ENCODE results near the gene TGM2.

Gene TGM2

DNA sequence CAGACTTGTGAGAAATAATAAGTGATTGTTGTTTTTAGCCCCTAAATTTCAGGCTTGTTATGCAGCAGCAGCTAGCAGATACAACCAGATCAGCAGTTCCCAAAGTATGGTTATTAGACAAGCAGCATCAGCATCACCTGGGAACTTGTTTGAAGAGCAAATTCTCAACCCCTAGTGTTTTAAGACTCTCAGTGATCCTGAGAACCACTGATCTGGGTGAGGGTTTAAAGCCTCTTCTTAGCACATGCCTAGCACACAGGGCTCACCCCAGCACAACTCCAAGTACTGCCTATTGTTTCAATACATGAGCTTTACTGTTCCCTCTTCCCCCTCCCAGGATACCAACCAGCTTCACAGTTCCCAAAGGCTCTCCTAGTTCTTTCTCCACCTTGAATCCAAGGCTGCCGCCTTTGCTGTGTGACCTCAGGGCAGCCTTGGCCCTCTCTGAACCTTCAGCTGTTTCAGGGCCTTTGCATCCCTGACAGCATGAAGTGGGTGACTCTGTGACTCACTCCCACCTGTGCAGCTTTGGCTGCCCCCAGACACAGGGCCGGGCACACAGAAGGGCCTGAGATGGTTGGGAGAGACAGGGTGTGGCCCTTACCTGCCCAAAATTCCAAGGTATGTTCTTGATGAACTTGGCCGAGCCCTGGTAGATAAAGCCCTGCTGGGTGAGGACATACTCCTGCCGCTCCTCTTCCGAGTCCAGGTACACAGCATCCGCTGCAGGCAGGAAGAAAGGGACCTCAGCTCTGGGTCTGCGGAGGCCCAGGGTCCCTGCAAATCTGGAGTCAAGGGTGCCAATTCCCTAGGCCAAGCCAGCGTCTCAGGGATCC lies 14.5 kb downstream of the TGM2 start:
- TF ChIP-seq, protein P1, sequence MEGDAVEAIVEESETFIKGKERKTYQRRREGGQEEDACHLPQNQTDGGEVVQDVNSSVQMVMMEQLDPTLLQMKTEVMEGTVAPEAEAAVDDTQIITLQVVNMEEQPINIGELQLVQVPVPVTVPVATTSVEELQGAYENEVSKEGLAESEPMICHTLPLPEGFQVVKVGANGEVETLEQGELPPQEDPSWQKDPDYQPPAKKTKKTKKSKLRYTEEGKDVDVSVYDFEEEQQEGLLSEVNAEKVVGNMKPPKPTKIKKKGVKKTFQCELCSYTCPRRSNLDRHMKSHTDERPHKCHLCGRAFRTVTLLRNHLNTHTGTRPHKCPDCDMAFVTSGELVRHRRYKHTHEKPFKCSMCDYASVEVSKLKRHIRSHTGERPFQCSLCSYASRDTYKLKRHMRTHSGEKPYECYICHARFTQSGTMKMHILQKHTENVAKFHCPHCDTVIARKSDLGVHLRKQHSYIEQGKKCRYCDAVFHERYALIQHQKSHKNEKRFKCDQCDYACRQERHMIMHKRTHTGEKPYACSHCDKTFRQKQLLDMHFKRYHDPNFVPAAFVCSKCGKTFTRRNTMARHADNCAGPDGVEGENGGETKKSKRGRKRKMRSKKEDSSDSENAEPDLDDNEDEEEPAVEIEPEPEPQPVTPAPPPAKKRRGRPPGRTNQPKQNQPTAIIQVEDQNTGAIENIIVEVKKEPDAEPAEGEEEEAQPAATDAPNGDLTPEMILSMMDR (conservative IDR thresholded peaks at IDR 0.05; ENCODE audit: low read depth, low read length), result no peak
- no peak overlapping the region for H3K27ac ChIP-seq
- no peaks in the 10 kb centered on the region for H3K27me3 ChIP-seq (ENCODE audit: insufficient read depth, low read depth)

DNA sequence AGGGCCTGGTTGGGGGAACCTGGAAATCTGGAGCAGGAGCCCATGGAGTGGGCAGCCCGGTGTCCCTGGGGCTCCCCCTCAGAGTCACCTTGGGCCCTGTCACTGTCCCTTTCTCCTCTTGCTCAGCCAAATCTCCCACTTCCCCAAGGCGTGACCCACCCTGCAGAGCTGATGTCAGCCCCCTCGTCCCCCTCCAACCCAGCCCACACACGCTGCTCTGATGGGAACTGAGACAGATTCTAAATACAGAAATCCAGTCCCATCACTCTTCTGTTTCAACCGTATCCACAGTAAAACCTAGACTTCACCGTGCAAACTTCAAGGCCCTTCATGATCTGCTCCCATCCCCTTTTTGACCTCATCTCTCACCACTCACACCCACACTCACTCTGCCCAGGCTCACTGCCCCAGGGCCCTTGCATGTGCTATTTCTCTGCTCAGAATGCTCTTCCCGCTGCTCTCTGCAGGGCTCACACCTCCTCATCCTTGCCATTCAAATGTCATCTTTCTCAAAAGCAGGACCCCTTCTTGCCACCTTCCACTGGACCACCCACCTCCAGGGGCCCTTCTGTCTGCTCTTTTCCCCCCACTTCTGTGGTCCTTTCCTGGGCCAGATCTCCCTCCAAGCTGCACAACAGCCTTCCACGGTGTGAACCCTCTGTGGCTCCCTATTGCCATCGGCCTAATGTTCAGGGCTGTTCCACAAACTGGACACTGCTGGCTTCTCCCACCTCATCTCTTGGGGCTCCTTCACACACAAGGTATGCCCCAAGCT lies 16.6 kb downstream of the TGM2 start:
- TF ChIP-seq, protein P1 (conservative IDR thresholded peaks at IDR 0.05; ENCODE audit: low read depth, low read length), result no peak

More for the DNA sequence above, 14.5 kb downstream of the TGM2 start:
- H3K4me1 ChIP-seq (ENCODE audit: low read depth, poor library complexity, severe bottlenecking), result no peaks in the 10 kb centered on the region
- no peak overlapping the region for H3K4me2 ChIP-seq
- no peak overlapping the region for H3K9ac ChIP-seq
- H4K20me1 ChIP-seq (ENCODE audit: insufficient read depth), result no peaks in the 10 kb centered on the region
- H3K4me3 ChIP-seq (IDR thresholded peaks at IDR 0.05; ENCODE audit: insufficient read depth, low read depth, low read length), result no peak overlapping the region
- no peaks in the 10 kb centered on the region for H3K79me2 ChIP-seq (ENCODE audit: insufficient read depth, low read depth)
- no peaks in the 10 kb centered on the region for H3K36me3 ChIP-seq (ENCODE audit: insufficient read depth)
- no peak overlapping the region for H2AFZ ChIP-seq (ENCODE audit: low read depth)

DNA sequence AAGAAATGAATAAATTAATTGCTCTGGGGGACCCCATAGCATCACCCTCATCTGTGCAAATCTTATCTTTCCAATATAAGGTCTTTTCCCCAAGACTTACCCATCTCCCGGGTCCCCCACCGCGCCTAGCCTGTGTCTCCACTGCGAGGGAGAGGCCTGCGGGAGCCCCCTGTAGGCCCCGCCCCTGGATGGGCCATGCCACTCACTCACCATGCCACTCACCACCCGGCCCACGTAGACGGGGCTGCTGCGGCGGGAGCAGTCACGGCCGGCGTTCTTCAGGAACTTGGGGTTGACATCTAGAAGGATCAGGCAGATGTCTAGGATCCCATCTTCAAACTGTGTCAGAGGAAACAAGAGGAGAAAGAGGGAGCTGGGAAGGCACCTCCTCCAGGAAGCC lies 17.3 kb downstream of the TGM2 start:
- no peaks in the 10 kb centered on the region for H3K27me3 ChIP-seq (ENCODE audit: insufficient read depth, low read depth)
- TF ChIP-seq, protein P1 (conservative IDR thresholded peaks at IDR 0.05; ENCODE audit: low read depth, low read length), result no peak
- H4K20me1 ChIP-seq (ENCODE audit: insufficient read depth), result no peaks in the 10 kb centered on the region
- H3K9ac ChIP-seq, result no peak overlapping the region
- H3K36me3 ChIP-seq (ENCODE audit: insufficient read depth), result no peaks in the 10 kb centered on the region
- H3K27ac ChIP-seq, result no peak overlapping the region
- no peak overlapping the region for H3K4me2 ChIP-seq
- no peak overlapping the region for H3K4me3 ChIP-seq (IDR thresholded peaks at IDR 0.05; ENCODE audit: insufficient read depth, low read depth, low read length)
- H2AFZ ChIP-seq (ENCODE audit: low read depth), result no peak overlapping the region
- peaks cover 11% of the 10 kb centered on the region for H3K4me1 ChIP-seq (ENCODE audit: low read depth, poor library complexity, severe bottlenecking)
- H3K79me2 ChIP-seq (ENCODE audit: insufficient read depth, low read depth), result no peaks in the 10 kb centered on the region

More for the DNA sequence above, 16.6 kb downstream of the TGM2 start:
- Histone ChIP-seq H2AFZ (ENCODE audit: low read depth) (no peak overlapping the region), H3K4me2 (no peak overlapping the region), H3K9ac (no peak overlapping the region), H3K36me3 (ENCODE audit: insufficient read depth) (no peaks in the 10 kb centered on the region), H3K79me2 (ENCODE audit: insufficient read depth, low read depth) (no peaks in the 10 kb centered on the region), H3K4me3 (IDR thresholded peaks at IDR 0.05; ENCODE audit: insufficient read depth, low read depth, low read length) (no peak overlapping the region), H3K4me1 (ENCODE audit: low read depth, poor library complexity, severe bottlenecking) (peaks cover 10% of the 10 kb centered on the region), H3K27ac (no peak overlapping the region), H3K27me3 (ENCODE audit: insufficient read depth, low read depth) (no peaks in the 10 kb centered on the region), H4K20me1 (ENCODE audit: insufficient read depth) (no peaks in the 10 kb centered on the region)

DNA sequence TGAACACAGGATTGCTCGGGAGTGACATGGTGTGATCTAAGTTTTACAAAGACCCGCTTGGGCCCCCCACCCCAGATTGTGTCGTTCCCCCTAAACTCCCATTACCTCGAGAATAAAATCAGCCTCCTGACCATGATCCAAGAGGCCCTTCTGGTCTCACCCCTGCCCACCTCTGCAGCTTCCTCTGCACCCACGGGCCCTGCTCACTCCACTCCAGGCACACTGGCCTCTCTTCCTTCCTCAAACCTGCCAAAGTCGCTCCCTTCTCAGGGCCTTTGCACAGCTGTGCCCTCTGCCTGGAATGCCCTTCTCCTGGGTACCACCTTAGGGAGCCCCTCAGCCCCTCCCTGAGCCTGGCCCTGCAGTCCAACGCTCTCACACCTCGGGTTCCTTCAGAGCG lies 17.9 kb downstream of the TGM2 start:
- Histone ChIP-seq H3K9ac (no peak overlapping the region), H2AFZ (ENCODE audit: low read depth) (no peak overlapping the region), H3K27ac (no peak overlapping the region), H4K20me1 (ENCODE audit: insufficient read depth) (no peaks in the 10 kb centered on the region), H3K79me2 (ENCODE audit: insufficient read depth, low read depth) (no peaks in the 10 kb centered on the region), H3K4me2 (no peak overlapping the region), H3K4me3 (IDR thresholded peaks at IDR 0.05; ENCODE audit: insufficient read depth, low read depth, low read length) (no peak overlapping the region), H3K36me3 (ENCODE audit: insufficient read depth) (no peaks in the 10 kb centered on the region), H3K4me1 (ENCODE audit: low read depth, poor library complexity, severe bottlenecking) (peaks cover 11% of the 10 kb centered on the region), H3K27me3 (ENCODE audit: insufficient read depth, low read depth) (no peaks in the 10 kb centered on the region)
- TF ChIP-seq, protein P1 (conservative IDR thresholded peaks at IDR 0.05; ENCODE audit: low read depth, low read length), result no peak
